HepG2 (cell line): ENCODE results near the gene BLVRA. TPM values are rescaled to one million over a fixed set of nuclear protein-coding genes. Genes with fewer than 3 reads are reported as not detected.

Experiments used
- CAMTA2 ChIP-seq: sonication (generic); formaldehyde crosslinking; IDR thresholded peaks from 2 replicates; pipeline ENCODE4 v1.4.0; 2020; ENCODE audit warnings: mild to moderate bottlenecking, missing genetic modification reagents, borderline replicate concordance
- EP300 ChIP-seq, 3 experiments: sonication (generic) in 1 of 3; formaldehyde crosslinking in 1 of 3; IDR thresholded peaks; 2 replicates each; pipeline versions ENCODE4 v1.5.1 to v1.6.1; 2011 to 2020; ENCODE audit warnings: low read depth in 2 of 3, low read length in 2 of 3, borderline replicate concordance in 1 of 3, improper control_type of control experiment in 1 of 3, mild to moderate bottlenecking in 1 of 3, missing genetic modification reagents in 1 of 3, moderate library complexity in 1 of 3
- GPN1 ChIP-seq: sonication (generic); formaldehyde crosslinking; IDR thresholded peaks from 2 replicates; pipeline ENCODE4 v1.5.1; 2020; ENCODE audit warnings: missing genetic modification reagents, borderline replicate concordance
- HDAC1 ChIP-seq: sonication (generic); formaldehyde crosslinking; IDR thresholded peaks from 2 replicates; pipeline ENCODE4 v1.5.1; 2020; ENCODE audit warnings: mild to moderate bottlenecking, missing genetic modification reagents
- HDAC2 ChIP-seq: sonication (generic); formaldehyde crosslinking; IDR thresholded peaks from 2 replicates; pipeline ENCODE4 v1.4.0; 2020; ENCODE audit warnings: missing genetic modification reagents
- HES4 ChIP-seq: sonication (generic); formaldehyde crosslinking; IDR thresholded peaks from 2 replicates; pipeline ENCODE4 v1.9.0; 2021; ENCODE audit warnings: mild to moderate bottlenecking, missing genetic modification reagents, borderline replicate concordance
- IRF9 ChIP-seq: sonication (generic); formaldehyde crosslinking; IDR thresholded peaks from 2 replicates; pipeline ENCODE4 v1.8.0; 2022; ENCODE audit warnings: missing genetic modification reagents, mild to moderate bottlenecking, borderline replicate concordance
- NFIC ChIP-seq: IDR thresholded peaks from 2 replicates; pipeline ENCODE4 v1.6.1; 2012; ENCODE audit warnings: mild to moderate bottlenecking, low read length, inconsistent platforms
- SOX5 ChIP-seq: IDR thresholded peaks from 2 replicates; pipeline ENCODE4 v1.6.1; 2016; ENCODE audit warnings: borderline replicate concordance
- SP5 ChIP-seq: IDR thresholded peaks from 2 replicates; pipeline ENCODE4 v1.6.1; 2016; ENCODE audit warnings: low read depth, borderline replicate concordance
- TBX2 ChIP-seq: sonication (generic); formaldehyde crosslinking; IDR thresholded peaks from 2 replicates; pipeline ENCODE4 v1.5.0; 2020; ENCODE audit warnings: missing genetic modification reagents, mild to moderate bottlenecking, borderline replicate concordance
- TCF7L2 ChIP-seq: IDR thresholded peaks from 2 replicates; pipeline ENCODE4 v1.6.1; 2011; ENCODE audit warnings: mild to moderate bottlenecking, low read depth, low read length, moderate library complexity
- TFAP4 ChIP-seq: sonication (generic); IDR thresholded peaks from 2 replicates; pipeline ENCODE4 v1.6.1; 2016; ENCODE audit warnings: low read depth, borderline replicate concordance
- TOE1 ChIP-seq: sonication (generic); formaldehyde crosslinking; IDR thresholded peaks from 2 replicates; pipeline ENCODE4 v1.4.0; 2020; ENCODE audit warnings: mild to moderate bottlenecking, missing genetic modification reagents
- ZFP1 ChIP-seq: IDR thresholded peaks from 2 replicates; pipeline ENCODE4 v1.6.1; 2016
- ZFYVE20 ChIP-seq: sonication (generic); formaldehyde crosslinking; IDR thresholded peaks from 2 replicates; pipeline ENCODE4 v1.8.0; 2023; ENCODE audit warnings: low read depth, mild to moderate bottlenecking, moderate library complexity, missing genetic modification reagents, borderline replicate concordance
- ZKSCAN5 ChIP-seq: sonication (generic); formaldehyde crosslinking; IDR thresholded peaks from 2 replicates; pipeline ENCODE4 v1.5.1; 2020; ENCODE audit warnings: mild to moderate bottlenecking, missing genetic modification reagents
- ZNF101 ChIP-seq: sonication (generic); formaldehyde crosslinking; IDR thresholded peaks from 2 replicates; pipeline ENCODE4 v1.4.0; 2020; ENCODE audit warnings: mild to moderate bottlenecking, low read depth, missing genetic modification reagents, borderline replicate concordance
- ZNF160 ChIP-seq: sonication (generic); formaldehyde crosslinking; IDR thresholded peaks from 2 replicates; pipeline ENCODE4 v1.8.0; 2022; ENCODE audit warnings: mild to moderate bottlenecking, inconsistent platforms, missing genetic modification reagents
- ZNF256 ChIP-seq: sonication (generic); formaldehyde crosslinking; conservative IDR thresholded peaks from 2 replicates; pipeline ENCODE4 v1.4.0; 2020; ENCODE audit warnings: missing genetic modification reagents
- ZNF264 ChIP-seq: sonication (generic); formaldehyde crosslinking; IDR thresholded peaks from 2 replicates; pipeline ENCODE4 v1.4.0; 2020; ENCODE audit warnings: missing genetic modification reagents
- ZNF383 ChIP-seq: sonication (generic); formaldehyde crosslinking; IDR thresholded peaks from 2 replicates; pipeline ENCODE4 v1.4.0; 2020; ENCODE audit warnings: missing genetic modification reagents, mild to moderate bottlenecking, borderline replicate concordance
- ZNF562 ChIP-seq: sonication (generic); formaldehyde crosslinking; IDR thresholded peaks from 2 replicates; pipeline ENCODE4 v1.8.0; 2022; ENCODE audit warnings: missing genetic modification reagents, borderline replicate concordance
- ZNF629 ChIP-seq: sonication (generic); formaldehyde crosslinking; conservative IDR thresholded peaks from 2 replicates; pipeline ENCODE4 v1.5.0; 2020; ENCODE audit warnings: missing genetic modification reagents
- ZNF7 ChIP-seq: IDR thresholded peaks from 2 replicates; pipeline ENCODE4 v1.6.1; 2016; ENCODE audit warnings: missing biosample characterization, missing genetic modification reagents
- ZNF740 ChIP-seq: sonication (generic); formaldehyde crosslinking; IDR thresholded peaks from 2 replicates; pipeline ENCODE4 v1.4.0; 2020; ENCODE audit warnings: missing genetic modification reagents
- ZNF747 ChIP-seq: sonication (generic); formaldehyde crosslinking; IDR thresholded peaks from 2 replicates; pipeline ENCODE4 v1.8.1; 2023; ENCODE audit warnings: missing genetic modification reagents, mild to moderate bottlenecking, borderline replicate concordance
- ZNF788 ChIP-seq: sonication (generic); formaldehyde crosslinking; IDR thresholded peaks from 2 replicates; pipeline ENCODE4 v1.5.0; 2020; ENCODE audit warnings: mild to moderate bottlenecking, missing genetic modification reagents, borderline replicate concordance
- ZSCAN20 ChIP-seq: sonication (generic); formaldehyde crosslinking; IDR thresholded peaks from 2 replicates; pipeline ENCODE4 v1.4.0; 2020; ENCODE audit warnings: missing genetic modification reagents, mild to moderate bottlenecking, borderline replicate concordance
- polyA plus RNA-seq, 8 experiments: library from polyadenylated mRNA; depleted of rRNA in 3 of 8; stranded (reverse) in 7 of 8; unstranded in 1 of 8; fragments of >200 nt; fragmentation: Illumina TruSeq in 4 of 8; extraction: Trizol in 4 of 8; gene quantifications; 2 replicates each; pipeline versions ENCODE4 v1.2.1 to v1.2.3, GENCODE V29; 2011 to 2016; ENCODE audit warnings: low read depth in 4 of 8, missing spikeins in 1 of 8, mixed read lengths in 1 of 8; ENCODE audit not compliant: insufficient read depth in 1 of 8
- total RNA-seq, 5 experiments: library from RNA; depleted of rRNA; stranded (reverse); fragments of >200 nt; fragmentation: Illumina TruSeq; extraction: Trizol; gene quantifications; 2 replicates each; pipeline ENCODE4 v1.2.3, GENCODE V29; 2016; ENCODE audit warnings: low read depth in 1 of 5

The BLVRA gene
- total and polyA plus RNA-seq, 2 of the 13 experiments (the other 11 are each of a cell fraction or from before 2014, with no cell fraction given) = 39.2 to 64.2 TPM

GRCh38 chr7:43729214-43729923 is 29.1 kb upstream of the BLVRA start, which contains the start of gene COA1 (continued):
- TF ChIP-seq ZNF7 (no peak), HES4 (CRISPR knock-in tag) (peak; percentile 33; the same call in 1 of the 2 replicates), TBX2 (peak; percentile 82), ZKSCAN5 (CRISPR knock-in tag) (no peak), ZNF264 (CRISPR knock-in tag) (0 out of 2 replicates have a peak, but pooled peaks have one; percentile 31), SP5 (no peak), ZNF629 (CRISPR knock-in tag) (no peak), CAMTA2 (CRISPR knock-in tag) (0 out of 2 replicates have a peak, but pooled peaks have one; percentile 32), ZNF383 (CRISPR knock-in tag) (no peak), GPN1 (CRISPR knock-in tag) (no peak), ZNF160 (no peak; the same call in 1 of the 2 replicates), TOE1 (CRISPR knock-in tag) (no peak; the same call in 1 of the 2 replicates), IRF9 (CRISPR knock-in tag) (no peak; the same call in 1 of the 2 replicates), EP300 (IDR thresholded peaks at IDR 0.05; ENCODE audit: low read depth in 2 of 2, low read length in 2 of 2) (0 out of 4 replicates have a peak, but pooled peaks of 1 of the 2 experiments have one; percentile 30), EP300 (CRISPR knock-in tag; IDR thresholded peaks at IDR 0.05; ENCODE audit: borderline replicate concordance) (peak; percentile 14; the same call in 1 of the 2 replicates), ZFYVE20 (CRISPR knock-in tag) (no peak), ZSCAN20 (CRISPR knock-in tag) (0 out of 2 replicates have a peak, but pooled peaks have one; percentile 38), ZNF256 (CRISPR knock-in tag) (no peak; the same call in 1 of the 2 replicates), HDAC1 (CRISPR knock-in tag) (peak; percentile 84), ZNF788 (CRISPR knock-in tag) (peak; percentile 73; the same call in 1 of the 2 replicates), SOX5 (CRISPR knock-in tag) (no peak; the same call in 1 of the 2 replicates), ZFP1 (CRISPR knock-in tag) (0 out of 2 replicates have a peak, but pooled peaks have one; percentile 51), TCF7L2 (no peak), TFAP4 (no peak), ZNF562 (CRISPR knock-in tag) (no peak), HDAC2 (CRISPR knock-in tag) (peak; percentile 70; the same call in 1 of the 2 replicates), ZNF747 (CRISPR knock-in tag) (peak; percentile 63; the same call in 1 of the 2 replicates), NFIC (no peak; the same call in 1 of the 2 replicates), ZNF740 (no peak; the same call in 1 of the 2 replicates), ZNF101 (CRISPR knock-in tag) (no peak)
